WI38 (cell line): ENCODE measurements around the gene MAT1A.
"Not testable (repeated sequence)": the region's sequence is repeated elsewhere in the genome, so short reads cannot be mapped to it uniquely, and the experiment has no call there.

Experiments used
- H3K4me3 ChIP-seq: 2 replicates; pipeline ENCODE4 v1.5.1; 2011; ENCODE audit warnings: low read depth, mild to moderate bottlenecking, control low read depth, low read length
- TF ChIP-seq, protein P1 (sequence below): IDR thresholded peaks from 2 replicates; pipeline ENCODE4 v1.5.1; 2012; ENCODE audit warnings: low read depth, mild to moderate bottlenecking, control low read depth, low read length

MAT1A gene

DNA sequence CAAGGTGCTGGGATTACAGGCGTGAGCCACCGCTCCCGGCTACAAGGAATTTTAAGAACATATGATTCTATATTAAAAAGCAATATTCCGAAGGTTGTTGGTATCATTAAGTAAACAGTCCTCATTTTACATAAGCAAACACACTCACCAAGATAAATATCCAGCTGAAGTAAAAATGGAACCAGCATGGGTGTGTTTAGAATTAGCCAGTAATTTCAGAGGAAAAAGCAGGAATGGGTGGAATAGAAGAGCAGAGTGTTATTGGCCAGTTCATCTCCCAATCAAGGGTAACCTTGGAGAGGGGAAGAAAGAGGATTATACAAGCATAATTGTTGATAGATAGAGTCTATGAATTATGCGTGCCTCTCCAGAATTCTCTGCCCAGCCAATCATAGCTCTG is 31.7 kb upstream of the MAT1A start:
- TF ChIP-seq, protein P1, sequence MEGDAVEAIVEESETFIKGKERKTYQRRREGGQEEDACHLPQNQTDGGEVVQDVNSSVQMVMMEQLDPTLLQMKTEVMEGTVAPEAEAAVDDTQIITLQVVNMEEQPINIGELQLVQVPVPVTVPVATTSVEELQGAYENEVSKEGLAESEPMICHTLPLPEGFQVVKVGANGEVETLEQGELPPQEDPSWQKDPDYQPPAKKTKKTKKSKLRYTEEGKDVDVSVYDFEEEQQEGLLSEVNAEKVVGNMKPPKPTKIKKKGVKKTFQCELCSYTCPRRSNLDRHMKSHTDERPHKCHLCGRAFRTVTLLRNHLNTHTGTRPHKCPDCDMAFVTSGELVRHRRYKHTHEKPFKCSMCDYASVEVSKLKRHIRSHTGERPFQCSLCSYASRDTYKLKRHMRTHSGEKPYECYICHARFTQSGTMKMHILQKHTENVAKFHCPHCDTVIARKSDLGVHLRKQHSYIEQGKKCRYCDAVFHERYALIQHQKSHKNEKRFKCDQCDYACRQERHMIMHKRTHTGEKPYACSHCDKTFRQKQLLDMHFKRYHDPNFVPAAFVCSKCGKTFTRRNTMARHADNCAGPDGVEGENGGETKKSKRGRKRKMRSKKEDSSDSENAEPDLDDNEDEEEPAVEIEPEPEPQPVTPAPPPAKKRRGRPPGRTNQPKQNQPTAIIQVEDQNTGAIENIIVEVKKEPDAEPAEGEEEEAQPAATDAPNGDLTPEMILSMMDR = no peak
- H3K4me3 ChIP-seq = no peak overlapping the region

DNA sequence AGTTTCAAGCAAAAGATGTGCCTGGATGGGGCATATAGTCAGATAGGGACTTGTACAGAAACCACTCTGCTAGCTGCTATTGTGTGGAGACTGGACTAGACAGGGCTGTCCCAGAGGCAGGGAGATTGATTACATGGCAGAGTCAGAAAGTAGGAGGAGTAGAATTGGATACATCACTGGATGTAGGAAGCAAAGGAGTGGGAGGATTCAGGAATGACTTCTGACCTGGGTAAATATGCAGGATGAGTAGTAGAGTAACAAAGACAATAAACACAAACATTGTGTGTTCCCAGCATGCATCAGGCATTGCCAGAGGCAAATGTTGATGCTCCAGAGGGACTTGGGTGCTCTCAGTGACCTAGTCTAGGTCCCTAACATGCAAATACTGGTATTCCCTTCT is 30.9 kb upstream of the MAT1A start:
- no peak overlapping the region for H3K4me3 ChIP-seq
- TF ChIP-seq, protein P1 = no peak

DNA sequence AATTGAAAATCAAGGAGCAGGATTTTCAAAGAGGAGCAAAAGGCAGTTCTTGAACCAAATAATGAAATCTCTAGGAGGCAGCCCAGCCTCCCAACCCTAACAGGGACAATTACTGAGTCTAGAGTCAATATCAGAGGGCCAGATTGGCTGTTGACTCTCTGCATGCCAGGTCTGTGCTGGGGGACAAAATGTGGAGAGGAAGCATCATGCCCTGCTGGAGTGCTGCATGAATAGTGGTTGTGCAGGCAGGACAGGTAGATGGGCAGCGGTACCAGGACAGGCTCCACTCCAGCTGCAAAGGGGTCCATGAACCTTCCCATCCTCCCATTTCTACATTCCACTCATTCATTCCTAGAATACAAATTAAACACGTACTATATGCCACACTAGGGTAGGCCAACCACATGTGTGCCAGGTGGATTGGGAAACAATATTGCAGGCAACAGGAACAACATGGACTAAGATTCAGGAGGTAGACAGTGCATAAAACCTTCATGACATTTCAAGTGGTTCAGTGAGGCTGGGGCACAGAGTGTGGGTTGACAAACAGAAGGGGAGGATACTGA is 30.4 kb upstream of the MAT1A start:
- no peak overlapping the region for H3K4me3 ChIP-seq
- TF ChIP-seq, protein P1 = no peak

DNA sequence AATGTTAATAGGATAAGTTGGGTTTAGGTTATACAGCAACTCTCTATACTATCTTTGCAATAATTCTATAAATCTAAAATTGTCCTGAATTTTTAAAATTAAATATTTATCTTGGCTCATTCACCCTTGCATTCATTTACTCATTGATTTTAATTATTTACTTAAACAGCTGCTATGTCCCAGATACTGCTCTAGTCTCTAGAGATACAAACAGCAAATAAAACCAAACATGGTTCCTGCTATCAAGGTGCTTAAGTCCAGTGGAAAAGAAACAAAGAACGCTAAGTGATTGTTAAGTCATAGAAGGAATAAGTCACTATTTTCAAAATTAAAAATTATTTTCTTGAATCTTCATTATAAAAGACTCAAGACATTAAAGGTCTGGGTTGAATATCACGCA is 29.9 kb upstream of the MAT1A start:
- TF ChIP-seq, protein P1 = no peak
- H3K4me3 ChIP-seq = no peak overlapping the region

DNA sequence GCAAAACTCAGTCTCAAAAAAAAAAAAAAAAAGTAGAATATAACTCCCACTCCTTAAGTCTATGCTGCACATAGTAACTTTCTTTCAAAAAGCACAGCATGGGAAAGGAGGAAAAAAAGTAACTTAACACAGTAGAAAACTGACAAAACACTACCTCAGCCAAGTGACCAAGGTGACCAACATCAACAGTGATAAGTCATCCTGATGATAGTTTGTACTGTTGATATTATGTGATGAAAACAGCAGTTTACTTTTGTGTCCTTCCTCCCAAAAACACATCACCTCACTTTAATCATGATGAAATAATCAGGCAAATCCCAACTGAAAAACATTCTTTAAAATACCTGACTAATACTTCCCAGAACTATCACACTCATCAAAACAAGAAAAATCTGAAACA is 29.3 kb upstream of the MAT1A start:
- TF ChIP-seq, protein P1 = no peak
- no peak overlapping the region for H3K4me3 ChIP-seq

DNA sequence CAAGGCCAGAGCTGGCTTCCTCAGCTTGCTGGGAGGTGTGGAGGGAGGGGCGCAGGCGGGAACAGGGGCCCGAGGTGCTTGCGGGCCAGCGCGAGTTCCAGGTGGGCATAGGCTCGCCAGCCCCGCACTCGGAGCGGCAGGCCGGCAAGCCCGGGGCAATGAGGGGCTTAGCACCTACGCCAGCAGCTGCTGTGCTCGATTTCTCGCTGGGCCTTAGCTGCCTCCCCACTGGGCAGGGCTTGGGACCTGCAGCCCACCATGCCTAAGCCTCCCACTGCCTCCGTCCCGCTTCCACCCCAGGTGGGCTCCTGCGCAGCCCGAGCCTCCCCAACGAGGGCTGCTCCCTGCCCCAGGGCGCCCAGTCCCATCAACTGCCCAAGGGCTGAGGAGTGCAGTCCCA is 25.9 kb upstream of the MAT1A start:
- no peak overlapping the region for H3K4me3 ChIP-seq
- TF ChIP-seq, protein P1 = no peak

DNA sequence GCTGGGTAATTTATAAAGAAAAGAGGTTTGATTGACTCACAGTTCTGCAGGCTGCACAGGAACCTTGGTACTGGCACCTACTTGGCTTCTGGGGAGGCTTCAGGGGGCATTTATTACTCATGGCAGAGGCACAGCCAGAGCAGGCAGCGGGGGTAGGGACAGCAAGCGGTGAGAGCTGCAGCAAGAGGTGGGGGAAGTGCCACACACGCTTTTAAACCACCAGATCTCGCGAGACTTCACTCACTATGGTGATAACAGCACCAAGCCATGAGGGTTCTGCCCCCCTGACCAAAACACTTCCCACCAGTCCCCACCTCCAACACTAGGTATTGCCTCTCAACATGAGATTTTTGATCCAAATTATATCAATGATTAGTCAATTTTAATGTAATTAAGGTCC is 24.1 kb upstream of the MAT1A start:
- no peak overlapping the region for H3K4me3 ChIP-seq
- TF ChIP-seq, protein P1 = no peak

DNA sequence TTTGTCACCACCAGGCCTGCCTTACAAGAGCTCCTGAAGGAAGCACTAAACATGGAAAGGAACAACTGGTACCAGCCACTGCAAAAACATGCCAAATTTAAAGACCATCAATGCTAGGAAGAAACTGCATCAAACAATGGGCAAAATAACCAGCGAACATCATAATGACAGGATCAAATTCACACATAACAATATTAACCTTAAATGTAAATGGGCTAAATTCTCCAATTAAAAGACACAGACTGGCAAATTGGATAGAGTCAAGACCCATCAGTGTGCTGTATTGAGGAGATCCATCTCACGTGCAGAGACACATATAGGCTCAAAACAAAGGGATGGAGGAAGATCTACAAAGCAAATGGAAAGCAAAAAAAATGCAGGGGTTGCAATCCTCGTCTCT is 16.5 kb upstream of the MAT1A start:
- H3K4me3 ChIP-seq = not testable (repeated sequence)
